Stimulated activated CD8-positive, alpha-beta memory T cell treated with anti-CD3 and anti-CD28 coated beads, Interleukin-4, amount 100 ng/mL, for 24 hours (primary cell): ENCODE results near the gene VWA3B.
"Not testable (repeated sequence)": the region's sequence is repeated elsewhere in the genome, so short reads cannot be mapped to it uniquely, and the experiment has no call there.

Experiments
- DNase-seq: peaks from one replicate; pipeline ENCODE4 v3.0.0-alpha.2; 2020; ENCODE audit warnings: low read depth

Gene VWA3B

DNA sequence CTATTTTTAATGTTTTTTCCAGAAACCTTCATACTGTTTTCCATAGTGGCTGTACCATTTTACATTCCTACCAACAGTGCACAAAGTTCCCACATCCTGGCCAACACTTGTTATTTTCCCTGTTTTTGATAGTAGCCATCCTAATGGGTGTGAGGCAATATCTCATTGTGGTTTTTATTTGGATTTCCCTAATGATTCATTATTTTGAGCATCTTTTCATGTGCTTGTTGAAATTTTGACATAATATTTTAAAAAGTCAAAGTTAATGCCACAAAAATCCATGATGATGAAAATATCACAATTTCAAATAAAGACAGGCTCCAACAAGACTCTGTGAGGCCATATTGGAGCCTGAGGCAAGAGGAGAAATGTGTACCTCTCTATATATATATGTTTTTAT lies 50.2 kb downstream of the VWA3B start:
- DNase-seq = no peak

DNA sequence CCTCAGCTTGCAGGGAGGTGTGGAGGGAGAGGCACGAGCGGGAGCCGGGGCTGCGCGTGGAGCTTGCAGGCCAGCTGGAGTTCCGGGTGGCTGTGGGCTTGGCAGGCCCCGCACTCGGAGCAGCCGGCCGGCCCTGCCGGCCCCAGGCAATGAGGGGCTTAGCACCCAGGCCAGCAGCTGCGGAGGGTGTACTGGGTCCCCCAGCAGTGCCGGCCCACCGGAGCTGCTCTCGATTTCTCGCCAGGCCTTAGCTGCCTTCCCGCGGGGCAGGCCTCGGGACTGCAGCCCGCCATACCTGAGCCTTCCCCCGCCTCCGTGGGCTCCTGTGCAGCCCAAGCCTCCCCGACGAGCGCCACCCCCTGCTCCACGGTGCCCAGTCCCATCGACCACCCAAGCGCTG lies 52.0 kb downstream of the VWA3B start:
- not testable (repeated sequence) for DNase-seq

GRCh38 chr2:98140210-98140609 lies 53.2 kb downstream of the VWA3B start:
- DNase-seq = no peak

- DNase-seq = no peak
Observed at GRCh38 chr2:98142106-98142791, 55.3 kb downstream of the VWA3B start.

- DNase-seq = no peak
Observed at GRCh38 chr2:98145070-98145469, 58.1 kb downstream of the VWA3B start.

DNA sequence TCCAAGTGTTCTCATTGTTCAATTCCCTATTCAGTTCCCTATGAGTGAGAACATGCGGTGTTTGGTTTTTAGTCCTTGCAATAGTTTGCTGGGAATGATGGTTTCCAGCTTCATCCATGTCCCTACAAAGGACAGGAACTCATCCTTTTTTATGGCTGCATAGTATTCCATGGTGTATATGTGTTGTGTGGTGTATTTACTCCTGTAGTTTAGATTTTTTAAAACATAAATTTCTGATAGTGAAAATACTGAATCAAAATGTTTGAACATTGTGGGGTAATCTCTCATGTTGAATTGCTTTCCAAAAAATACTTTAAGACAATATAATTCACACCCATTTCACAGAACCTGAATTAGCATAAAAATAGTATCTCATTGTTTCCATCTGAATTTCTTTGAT lies 60.9 kb downstream of the VWA3B start:
- DNase-seq = not testable (repeated sequence)

GRCh38 chr2:98148595-98149332 lies 61.8 kb downstream of the VWA3B start:
- DNase-seq = no peak

- no peak for DNase-seq
Observed at GRCh38 chr2:98149333-98149697, 62.3 kb downstream of the VWA3B start.

- DNase-seq = no peak
Observed at GRCh38 chr2:98153481-98153880, 66.5 kb downstream of the VWA3B start.

- no peak for DNase-seq
Observed at GRCh38 chr2:98155291-98155690, 68.3 kb downstream of the VWA3B start.

- no peak for DNase-seq
Observed at GRCh38 chr2:98155716-98156115, 68.7 kb downstream of the VWA3B start.

DNA sequence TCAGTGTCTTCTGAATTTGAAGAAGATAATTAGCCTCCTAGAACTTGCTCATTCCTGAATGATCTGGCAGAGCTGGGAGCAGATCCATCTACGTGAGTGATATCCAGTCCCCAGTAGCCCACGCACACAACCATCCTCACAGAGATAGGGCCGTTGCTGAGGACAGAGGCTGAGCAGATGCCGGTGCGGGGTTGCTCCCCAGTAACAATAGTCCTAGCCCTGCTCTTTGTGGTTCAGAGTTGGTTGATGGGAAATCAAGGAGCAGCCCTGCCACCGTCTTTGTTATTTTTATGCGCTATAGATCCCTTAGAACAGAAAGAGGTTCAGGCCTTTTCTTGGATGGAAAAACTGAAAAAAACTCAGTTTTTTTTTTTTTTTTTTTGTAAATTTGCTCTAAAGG lies 69.3 kb downstream of the VWA3B start:
- DNase-seq = no peak

GRCh38 chr2:98157557-98157956 lies 70.6 kb downstream of the VWA3B start:
- no peak for DNase-seq

DNA sequence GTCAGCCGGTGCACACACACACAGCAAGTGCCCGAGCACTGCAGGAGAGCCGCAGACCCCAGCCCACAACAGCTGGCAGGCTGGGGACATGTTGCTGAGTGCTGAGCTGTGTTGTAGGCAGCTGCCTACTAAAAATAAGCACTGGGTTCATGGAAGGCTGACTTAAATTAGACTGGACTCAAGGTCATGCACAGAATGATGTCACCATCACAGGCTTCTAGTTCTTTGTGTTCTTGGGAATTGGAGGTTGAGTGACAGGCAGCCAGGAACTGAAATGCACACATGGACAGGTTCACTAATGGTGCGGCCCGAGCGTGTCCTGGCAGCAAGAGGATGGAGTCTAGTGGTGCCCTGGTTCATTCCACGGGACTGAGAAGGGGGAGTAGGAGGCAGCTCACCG lies 71.3 kb downstream of the VWA3B start:
- no peak for DNase-seq

DNA sequence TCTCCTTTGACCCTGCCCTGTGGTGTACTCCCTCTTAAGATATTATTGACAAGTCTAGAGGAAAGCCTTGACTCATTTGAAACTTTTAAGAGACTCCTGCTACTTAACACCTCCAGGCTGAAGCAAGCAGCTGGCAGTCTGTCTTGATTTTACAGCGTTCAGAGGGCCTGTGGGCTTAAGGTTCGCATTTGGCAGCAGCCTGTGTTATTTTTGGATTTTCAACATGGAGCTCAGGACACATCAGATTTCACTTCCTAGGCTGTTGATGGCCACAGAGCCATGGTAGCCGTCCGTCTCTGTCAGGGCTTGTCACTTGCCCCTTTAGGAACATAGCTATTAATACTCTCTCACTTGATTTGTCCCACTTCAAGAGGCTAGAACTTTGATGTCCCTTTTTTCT lies 73.6 kb downstream of the VWA3B start:
- no peak for DNase-seq

DNA sequence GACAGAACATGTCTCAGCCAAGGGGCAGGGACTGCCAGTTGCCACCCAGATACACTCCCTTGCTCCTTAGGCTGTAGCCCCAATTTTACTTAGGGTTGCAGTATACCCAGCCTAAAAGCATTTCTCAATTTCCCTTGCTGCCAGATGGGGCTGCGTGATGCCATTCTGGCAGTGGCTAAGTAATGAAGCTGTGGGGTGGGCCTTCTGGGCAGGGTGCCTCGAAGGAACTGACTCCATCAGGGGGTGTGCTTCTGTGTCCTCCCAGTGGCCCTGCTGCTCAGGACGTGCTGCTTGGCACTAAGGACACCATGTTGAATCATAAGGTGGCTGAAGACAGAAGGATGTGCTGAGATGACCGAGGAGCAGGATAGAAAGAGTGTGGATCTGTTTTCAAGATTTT lies 74.2 kb downstream of the VWA3B start:
- no peak for DNase-seq

GRCh38 chr2:98164256-98164655 lies 77.3 kb downstream of the VWA3B start:
- no peak for DNase-seq

DNA sequence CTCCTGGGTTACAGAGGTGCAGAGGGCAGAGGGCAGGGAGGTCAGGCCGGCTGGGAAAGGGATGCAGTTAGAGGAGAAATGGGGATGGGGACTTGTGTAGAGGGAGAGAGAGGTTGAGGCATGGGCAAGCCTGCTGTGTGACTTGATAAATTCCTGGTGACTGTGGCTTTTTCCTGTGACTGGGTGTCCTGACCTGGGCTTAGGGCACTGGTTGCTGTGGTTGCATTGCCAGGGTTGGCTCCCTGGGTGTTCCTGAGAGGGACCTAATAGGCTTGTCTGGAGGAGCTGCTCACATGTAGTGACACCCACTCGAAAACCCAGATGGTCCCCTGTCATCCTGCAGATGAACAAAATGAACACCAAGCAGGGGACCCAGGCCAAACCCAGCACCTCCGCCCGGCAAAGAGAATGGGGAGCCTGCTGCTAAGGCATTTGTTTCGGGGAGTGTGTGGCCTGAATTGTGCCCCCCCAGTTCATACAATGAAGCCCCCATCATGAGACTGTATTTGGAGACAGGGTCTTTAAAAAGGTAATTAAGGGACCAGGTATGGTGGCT lies 78.6 kb downstream of the VWA3B start:
- DNase-seq = no peak

DNA sequence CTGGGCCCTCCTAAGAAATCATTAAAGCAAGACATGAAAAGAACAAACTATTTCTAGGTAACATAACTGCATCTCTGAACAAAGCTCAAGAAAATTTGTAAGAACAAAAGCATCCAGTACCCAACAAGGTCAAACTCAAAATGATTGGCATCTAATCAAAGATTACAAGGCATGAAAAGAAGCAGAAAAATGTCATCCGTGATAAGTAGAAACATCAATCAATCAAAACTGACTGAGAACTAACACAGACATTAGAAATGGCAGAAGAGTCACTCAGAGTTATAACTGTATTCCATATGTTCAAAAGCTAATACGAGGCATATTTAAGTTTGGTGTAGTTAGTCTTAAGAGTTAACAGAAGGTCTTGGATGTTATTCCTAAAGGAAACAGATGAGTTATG lies 80.9 kb downstream of the VWA3B start:
- DNase-seq = no peak

DNA sequence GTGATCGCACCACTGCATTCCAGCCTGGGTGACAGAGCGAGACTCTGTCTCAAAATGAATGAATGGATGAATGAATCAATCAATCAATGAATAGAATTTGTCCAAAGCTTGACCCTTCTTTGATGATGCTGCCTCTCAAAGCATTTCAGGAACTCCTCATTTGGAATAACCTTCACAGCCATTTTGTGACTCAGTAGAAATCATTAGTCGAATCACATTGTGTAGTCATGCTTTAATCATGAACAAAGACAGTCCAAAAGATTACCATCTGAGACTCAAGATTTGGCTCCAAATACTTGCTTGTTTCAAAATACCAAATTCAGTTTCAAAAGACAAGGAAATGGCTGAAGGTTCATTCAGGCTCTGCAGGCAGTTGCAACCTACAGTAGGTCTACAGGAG lies 83.1 kb downstream of the VWA3B start:
- DNase-seq = no peak

- DNase-seq = no peak
Observed at GRCh38 chr2:98172150-98172765, 85.3 kb downstream of the VWA3B start.

DNA sequence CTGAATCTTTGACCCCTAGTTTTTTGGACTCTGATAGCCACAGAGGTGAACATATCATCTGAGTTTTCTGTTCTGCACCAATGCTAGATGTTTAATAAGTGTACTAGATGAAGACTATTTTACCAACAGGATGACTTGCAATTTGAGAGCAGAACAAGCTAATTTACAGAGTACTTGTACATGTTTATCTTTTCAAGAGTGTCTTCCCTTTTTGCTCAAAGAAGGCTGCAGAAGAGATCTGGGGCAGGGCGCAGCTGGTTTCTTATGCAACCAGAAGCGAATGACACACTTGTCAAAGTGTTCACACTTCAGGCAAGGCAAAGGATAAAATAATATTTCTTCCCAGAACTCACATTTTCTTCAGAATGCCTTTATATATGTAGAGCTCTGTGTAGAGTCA lies 86.0 kb downstream of the VWA3B start:
- DNase-seq = no peak

DNA sequence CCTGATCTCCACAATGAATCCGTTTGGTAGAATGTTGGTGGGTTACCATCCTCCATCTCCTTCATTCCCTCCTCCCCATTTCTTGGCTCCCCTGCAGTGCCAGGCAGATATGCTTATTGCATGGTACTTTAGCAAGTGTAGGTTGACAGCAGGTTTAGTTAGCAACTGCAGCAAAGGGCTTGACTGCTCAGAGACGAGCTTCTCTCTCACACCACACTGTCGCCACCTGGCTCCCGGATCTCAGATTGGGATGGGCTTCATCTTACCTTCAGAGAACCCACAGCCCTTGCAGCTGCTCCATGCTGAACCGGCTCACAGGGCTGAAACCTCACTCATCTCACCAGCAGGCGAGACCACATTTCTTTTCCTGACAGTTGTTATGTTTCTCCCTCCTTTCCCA lies 88.8 kb downstream of the VWA3B start:
- DNase-seq = no peak
